ENCODE data around the gene TRMT6.

TRMT6 gene

DNA sequence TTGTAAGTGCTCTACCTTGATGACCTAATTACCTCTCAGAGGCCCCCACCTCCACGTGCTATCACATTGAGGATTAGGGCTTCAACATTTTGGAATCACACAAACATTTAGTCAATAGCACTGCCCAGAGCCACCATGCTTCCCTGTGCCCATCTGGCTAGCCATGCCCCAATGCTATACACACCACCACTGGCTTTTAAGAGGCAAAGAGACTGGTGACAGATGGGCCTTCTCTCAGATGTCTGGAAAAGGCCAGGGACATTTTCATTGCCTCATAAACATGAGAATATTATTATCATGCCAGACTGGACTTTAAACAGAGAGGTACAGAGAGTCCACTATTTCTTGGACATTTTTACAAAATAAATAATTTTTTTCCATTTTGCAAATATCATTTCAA, 29.8 kb downstream of the TRMT6 start:
- no peak for ATAC-seq
- TF ChIP-seq CSRNP3 (CRISPR knock-in tag; IDR thresholded peaks at IDR 0.05), result no peak

GRCh38 chr20:5919626-5920544, 30.4 kb downstream of the TRMT6 start:
- no peak for TF ChIP-seq TCF4 (CRISPR knock-in tag; IDR thresholded peaks at IDR 0.05; ENCODE audit: borderline replicate concordance)
- no peak for TF ChIP-seq BACH2 (CRISPR knock-in tag; IDR thresholded peaks at IDR 0.05; ENCODE audit: borderline replicate concordance)
- no peak for TF ChIP-seq RARB (CRISPR knock-in tag; IDR thresholded peaks at IDR 0.05)
- TF ChIP-seq TOX (CRISPR knock-in tag; IDR thresholded peaks at IDR 0.05; ENCODE audit: borderline replicate concordance), result no peak
- no peak for TF ChIP-seq ZNF70 (CRISPR knock-in tag; IDR thresholded peaks at IDR 0.05)
- TF ChIP-seq OSR1 (CRISPR knock-in tag; IDR thresholded peaks at IDR 0.05), result no peak
- TF ChIP-seq SNAI2 (CRISPR knock-in tag; IDR thresholded peaks at IDR 0.05), result no peak
- no peak for TF ChIP-seq ZFP30 (CRISPR knock-in tag; IDR thresholded peaks at IDR 0.05)
- no peak for TF ChIP-seq ZNF565 (CRISPR knock-in tag; conservative IDR thresholded peaks at IDR 0.05; ENCODE audit: low read depth)
- no peak for TF ChIP-seq GLIS3 (CRISPR knock-in tag; IDR thresholded peaks at IDR 0.05)
- TF ChIP-seq ESRRG (CRISPR knock-in tag; IDR thresholded peaks at IDR 0.05), result no peak
- TF ChIP-seq ZFP3 (CRISPR knock-in tag; IDR thresholded peaks at IDR 0.05), result no peak
- no peak for TF ChIP-seq ZC3H10 (CRISPR knock-in tag; IDR thresholded peaks at IDR 0.05)
- TF ChIP-seq TSHZ2 (CRISPR knock-in tag; IDR thresholded peaks at IDR 0.05), result no peak
- no peak for TF ChIP-seq PATZ1 (CRISPR knock-in tag; IDR thresholded peaks at IDR 0.05; ENCODE audit: borderline replicate concordance)
- TF ChIP-seq CSRNP3 (CRISPR knock-in tag; IDR thresholded peaks at IDR 0.05), result no peak
- no peak for TF ChIP-seq POU6F1 (CRISPR knock-in tag; IDR thresholded peaks at IDR 0.05; ENCODE audit: borderline replicate concordance, low read depth)
- TF ChIP-seq, protein P1, sequence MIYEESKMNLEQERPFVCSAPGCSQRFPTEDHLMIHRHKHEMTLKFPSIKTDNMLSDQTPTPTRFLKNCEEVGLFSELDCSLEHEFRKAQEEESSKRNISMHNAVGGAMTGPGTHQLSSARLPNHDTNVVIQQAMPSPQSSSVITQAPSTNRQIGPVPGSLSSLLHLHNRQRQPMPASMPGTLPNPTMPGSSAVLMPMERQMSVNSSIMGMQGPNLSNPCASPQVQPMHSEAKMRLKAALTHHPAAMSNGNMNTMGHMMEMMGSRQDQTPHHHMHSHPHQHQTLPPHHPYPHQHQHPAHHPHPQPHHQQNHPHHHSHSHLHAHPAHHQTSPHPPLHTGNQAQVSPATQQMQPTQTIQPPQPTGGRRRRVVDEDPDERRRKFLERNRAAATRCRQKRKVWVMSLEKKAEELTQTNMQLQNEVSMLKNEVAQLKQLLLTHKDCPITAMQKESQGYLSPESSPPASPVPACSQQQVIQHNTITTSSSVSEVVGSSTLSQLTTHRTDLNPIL (CRISPR knock-in tag; IDR thresholded peaks at IDR 0.05; ENCODE audit: low read depth), result no peak
- TF ChIP-seq ZNF8 (CRISPR knock-in tag; IDR thresholded peaks at IDR 0.05), result no peak
- TF ChIP-seq ISL1 (CRISPR knock-in tag; IDR thresholded peaks at IDR 0.05), result no peak
- ATAC-seq, result peak; percentile 44

All from SK-N-SH treated with all-trans-retinoic acid at 6 μM for 48 hours (cell line).